Suprapubic skin (tissue), 4 donors: ENCODE measurements around the gene CCDC40. TPM values are rescaled to one million over a fixed set of nuclear protein-coding genes. Genes with fewer than 3 reads are reported as not detected.

ENCODE experiments used
- DNase-seq, 2 donors: peaks; one replicate each; pipeline ENCODE4 v3.0.0-alpha.2; 2019; ENCODE audit warnings: low spot score in 2 of 2
- H3K27ac ChIP-seq: fragments of 200-600 bp; sonication (generic); one replicate; pipeline ENCODE4 v1.5.1; 2019
- H3K27me3 ChIP-seq: fragments of 200-600 bp; sonication (generic); one replicate; pipeline ENCODE4 v1.5.1; 2019
- H3K36me3 ChIP-seq: fragments of 200-600 bp; sonication (generic); one replicate; pipeline ENCODE4 v1.5.1; 2019
- H3K4me1 ChIP-seq: fragments of 200-600 bp; sonication (generic); one replicate; pipeline ENCODE4 v1.5.1; 2019
- H3K4me3 ChIP-seq: fragments of 200-600 bp; sonication (generic); one replicate; pipeline ENCODE4 v1.5.1; 2019; ENCODE audit warnings: mild to moderate bottlenecking
- H3K9me3 ChIP-seq: fragments of 200-600 bp; sonication (generic); one replicate; pipeline ENCODE4 v1.5.1; 2019
- EP300 ChIP-seq: sonication (generic); formaldehyde crosslinking; IDR thresholded peaks from one replicate; pipeline ENCODE4 v1.6.1; 2017; ENCODE audit warnings: antibody characterized with exemption
- POLR2A ChIP-seq, 2 donors: fragments of 450-650 bp; IDR thresholded peaks; one replicate each; pipeline ENCODE4 v1.6.1; 2017; ENCODE audit warnings: antibody characterized with exemption in 2 of 2, mild to moderate bottlenecking in 2 of 2, moderate library complexity in 2 of 2
- POLR2AphosphoS5 ChIP-seq, 3 donors: sonication (generic); formaldehyde crosslinking; IDR thresholded peaks; one replicate each; pipeline ENCODE4 v1.6.1; 2017; ENCODE audit warnings: antibody characterized with exemption in 3 of 3
- WGBS: methylation state at CpG from one replicate; pipeline ENCODE4 v1.1.5; 2018; 5-methylcytosine and 5-hydroxymethylcytosine counted together
- total RNA-seq, 4 donors: library from RNA; depleted of rRNA; stranded (reverse); fragments of >200 nt; gene quantifications; one replicate each; pipeline ENCODE4 v1.1.0, GENCODE V29; 2016
- TF ChIP-seq, protein P1 (sequence below), 2 donors: fragments of 200-600 bp in 1 of 2; fragments of 450-650 bp in 1 of 2; sonication (generic) in 1 of 2; IDR thresholded peaks; one replicate each; pipeline ENCODE4 v1.5.1; 2016 to 2019; ENCODE audit warnings: antibody characterized with exemption in 2 of 2, mild to moderate bottlenecking in 1 of 2, moderate library complexity in 1 of 2

CCDC40 gene
- total RNA-seq, 4 donors from 2014 or later, result 1.2 to 4.4 (median 2.9) TPM

DNA sequence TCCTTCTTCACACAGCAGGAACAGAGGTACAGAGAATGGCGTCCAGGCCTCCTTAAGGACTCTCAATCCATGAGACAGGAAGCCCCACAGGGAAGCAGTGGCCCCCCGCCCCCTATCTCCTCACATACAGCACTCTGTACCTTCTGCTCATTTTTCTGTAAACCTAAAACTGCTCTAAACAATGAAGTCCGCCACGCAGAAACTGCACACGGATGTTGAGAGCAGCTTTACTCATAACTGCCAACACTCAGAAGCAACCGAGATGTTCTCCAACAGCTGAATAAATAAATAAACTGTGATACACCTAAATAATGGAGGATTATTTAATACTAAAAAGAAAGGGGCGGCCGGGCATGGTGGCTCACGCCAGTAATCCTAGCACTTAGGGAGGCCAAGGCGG lies 10.6 kb upstream of the CCDC40 start:
- no peaks in the 10 kb centered on the region for H3K27me3 ChIP-seq
- no peaks in the 10 kb centered on the region for H3K9me3 ChIP-seq
- TF ChIP-seq, protein P1, sequence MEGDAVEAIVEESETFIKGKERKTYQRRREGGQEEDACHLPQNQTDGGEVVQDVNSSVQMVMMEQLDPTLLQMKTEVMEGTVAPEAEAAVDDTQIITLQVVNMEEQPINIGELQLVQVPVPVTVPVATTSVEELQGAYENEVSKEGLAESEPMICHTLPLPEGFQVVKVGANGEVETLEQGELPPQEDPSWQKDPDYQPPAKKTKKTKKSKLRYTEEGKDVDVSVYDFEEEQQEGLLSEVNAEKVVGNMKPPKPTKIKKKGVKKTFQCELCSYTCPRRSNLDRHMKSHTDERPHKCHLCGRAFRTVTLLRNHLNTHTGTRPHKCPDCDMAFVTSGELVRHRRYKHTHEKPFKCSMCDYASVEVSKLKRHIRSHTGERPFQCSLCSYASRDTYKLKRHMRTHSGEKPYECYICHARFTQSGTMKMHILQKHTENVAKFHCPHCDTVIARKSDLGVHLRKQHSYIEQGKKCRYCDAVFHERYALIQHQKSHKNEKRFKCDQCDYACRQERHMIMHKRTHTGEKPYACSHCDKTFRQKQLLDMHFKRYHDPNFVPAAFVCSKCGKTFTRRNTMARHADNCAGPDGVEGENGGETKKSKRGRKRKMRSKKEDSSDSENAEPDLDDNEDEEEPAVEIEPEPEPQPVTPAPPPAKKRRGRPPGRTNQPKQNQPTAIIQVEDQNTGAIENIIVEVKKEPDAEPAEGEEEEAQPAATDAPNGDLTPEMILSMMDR (IDR thresholded peaks at IDR 0.05), result no peak
- TF ChIP-seq EP300, result no peak
- no peak for TF ChIP-seq POLR2AphosphoS5 (IDR thresholded peaks at IDR 0.05)
- TF ChIP-seq POLR2A (IDR thresholded peaks at IDR 0.05), result no peak
- peaks cover 72% of the 10 kb centered on the region for H3K4me1 ChIP-seq
- DNase-seq, result no peak
- H3K27ac ChIP-seq, result no peak overlapping the region
- 82% methylated on average over 10 of the region's 10 CpGs for WGBS
- no peak overlapping the region for H3K4me3 ChIP-seq
- no peaks in the 10 kb centered on the region for H3K36me3 ChIP-seq

DNA sequence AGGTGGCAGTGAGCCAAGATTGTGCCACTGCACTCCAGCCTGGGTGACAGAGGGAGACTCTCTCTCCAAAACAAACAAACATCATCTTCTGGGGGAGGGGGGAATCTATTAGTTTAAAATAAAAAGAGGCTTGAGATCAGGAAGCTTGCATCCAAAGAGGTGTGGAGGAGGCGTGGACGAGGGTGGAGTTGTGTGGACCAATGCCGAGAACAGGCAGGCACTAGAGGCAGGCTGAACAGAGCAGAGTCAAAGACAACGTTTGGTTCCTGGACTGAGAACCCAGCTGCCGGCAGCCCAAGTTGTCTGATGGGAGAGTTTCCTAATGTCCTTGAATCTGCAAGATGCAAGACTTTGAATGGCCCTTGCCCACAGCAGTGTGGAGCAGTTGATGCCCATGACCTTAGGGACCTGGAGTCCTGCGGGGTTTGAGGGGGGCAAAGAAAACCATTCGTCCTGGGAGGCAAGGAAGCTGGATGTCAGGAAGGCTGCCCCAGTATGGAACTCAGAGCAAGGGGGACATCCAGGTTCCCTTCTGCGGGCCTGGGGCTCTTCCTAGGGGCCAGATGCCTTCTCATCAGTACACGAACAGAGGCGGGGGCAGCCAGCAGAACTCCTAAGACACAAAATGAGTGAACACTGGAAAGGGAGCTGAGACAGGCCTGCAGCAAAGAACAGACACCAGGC lies 9.9 kb upstream of the CCDC40 start:
- no peak overlapping the region for H3K4me3 ChIP-seq
- 62% methylated on average over 9 of the region's 10 CpGs for WGBS
- no peaks in the 10 kb centered on the region for H3K9me3 ChIP-seq
- no peak for TF ChIP-seq POLR2AphosphoS5 (IDR thresholded peaks at IDR 0.05)
- no peak for TF ChIP-seq POLR2A (IDR thresholded peaks at IDR 0.05)
- H3K4me1 ChIP-seq, result peaks cover 79% of the 10 kb centered on the region
- H3K36me3 ChIP-seq, result no peaks in the 10 kb centered on the region
- DNase-seq, result no peak
- peak overlapping the region; percentile 22 for H3K27ac ChIP-seq
- no peaks in the 10 kb centered on the region for H3K27me3 ChIP-seq

DNA sequence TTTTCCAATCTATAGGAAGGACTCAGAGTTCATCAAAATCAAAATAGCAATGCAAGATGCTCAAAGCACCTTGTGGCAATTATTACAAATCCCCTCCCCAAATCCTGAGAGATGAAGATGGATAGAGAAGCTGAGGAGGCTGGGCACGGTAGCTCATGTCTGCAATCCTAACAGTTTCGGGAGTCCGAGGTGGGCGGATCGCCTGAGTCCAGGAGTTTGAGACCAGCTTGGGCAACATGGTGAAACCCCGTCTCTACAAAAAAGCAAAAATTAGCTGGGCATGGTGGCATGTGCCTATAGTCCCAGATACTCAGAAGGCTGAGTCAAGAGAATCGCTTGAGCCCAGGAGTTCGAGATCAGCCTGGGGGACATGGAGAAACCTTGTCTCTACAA lies 9.4 kb upstream of the CCDC40 start:
- no peaks in the 10 kb centered on the region for H3K27me3 ChIP-seq
- H3K27ac ChIP-seq, result peak overlapping the region; percentile 22
- 92% methylated on average over 8 of the region's 8 CpGs for WGBS
- no peaks in the 10 kb centered on the region for H3K36me3 ChIP-seq
- no peak for DNase-seq
- H3K9me3 ChIP-seq, result no peaks in the 10 kb centered on the region
- TF ChIP-seq EP300 (no peak), POLR2A (IDR thresholded peaks at IDR 0.05) (no peak), POLR2AphosphoS5 (IDR thresholded peaks at IDR 0.05) (no peak)
- TF ChIP-seq, protein P1 (IDR thresholded peaks at IDR 0.05), result no peak
- H3K4me1 ChIP-seq, result peaks cover 84% of the 10 kb centered on the region
- H3K4me3 ChIP-seq, result no peak overlapping the region

DNA sequence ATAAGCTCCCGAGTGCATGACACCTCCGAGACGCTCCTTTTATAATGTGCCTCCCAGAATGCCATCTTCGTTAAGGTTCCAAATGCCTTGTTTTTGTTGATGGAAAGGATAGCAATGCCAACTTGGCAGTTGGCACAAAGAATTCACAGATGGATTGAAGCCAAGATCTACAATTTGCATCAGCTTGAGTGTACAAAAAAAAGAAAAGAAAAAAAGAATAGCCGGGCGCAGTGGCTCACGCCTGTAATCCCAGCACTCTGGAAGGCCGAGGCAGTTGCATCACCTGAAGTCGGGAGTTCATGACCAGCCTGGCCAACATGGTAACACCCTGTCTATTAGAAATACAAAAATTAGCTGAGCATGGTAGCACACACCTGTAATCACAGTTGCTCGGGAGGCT lies 8.4 kb upstream of the CCDC40 start:
- peaks cover 89% of the 10 kb centered on the region for H3K4me1 ChIP-seq
- no peaks in the 10 kb centered on the region for H3K9me3 ChIP-seq
- peak overlapping the region; percentile 89 for H3K27ac ChIP-seq
- WGBS, result 39% methylated on average over 10 of the region's 10 CpGs
- H3K4me3 ChIP-seq, result peak overlapping the region; percentile 5
- TF ChIP-seq EP300, result no peak
- TF ChIP-seq, protein P1 (IDR thresholded peaks at IDR 0.05), result no peak
- no peak for TF ChIP-seq POLR2A (IDR thresholded peaks at IDR 0.05)
- TF ChIP-seq POLR2AphosphoS5 (IDR thresholded peaks at IDR 0.05), result no peak
- no peaks in the 10 kb centered on the region for H3K36me3 ChIP-seq
- no peaks in the 10 kb centered on the region for H3K27me3 ChIP-seq
- DNase-seq, result no peak

DNA sequence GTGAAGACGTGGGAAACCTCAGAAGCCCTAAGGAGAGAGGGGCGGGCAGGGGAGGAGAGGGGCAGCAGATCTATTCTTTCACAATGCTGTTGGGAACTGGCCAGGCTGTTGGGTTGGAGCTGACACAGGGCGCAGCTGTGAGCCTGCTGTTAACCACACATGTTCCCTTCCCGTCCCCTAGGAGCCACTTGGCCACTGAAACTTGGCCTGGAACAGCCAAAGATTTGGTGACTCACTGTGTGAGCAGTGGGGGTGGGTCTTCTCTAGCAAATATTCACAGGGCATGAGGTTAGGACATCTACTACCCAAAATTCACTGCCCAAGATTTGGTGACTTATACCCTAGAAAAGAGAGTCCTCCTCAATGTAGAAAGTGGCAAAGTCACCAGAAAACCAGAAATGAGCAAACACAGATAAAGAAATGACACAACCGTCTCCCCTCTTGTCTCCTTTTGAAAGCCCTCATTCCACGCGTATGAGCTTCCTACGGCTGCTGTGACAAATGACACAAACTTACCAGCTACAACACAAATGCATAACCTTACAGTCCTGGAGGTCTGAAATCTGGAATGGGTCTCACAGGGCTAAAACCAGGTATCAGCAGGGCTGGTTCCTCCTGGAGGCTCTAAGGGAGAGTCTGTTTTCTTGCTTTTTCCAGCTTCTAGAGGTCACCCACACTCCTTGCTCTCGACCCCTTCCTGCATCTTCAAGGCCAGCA lies 7.0 kb upstream of the CCDC40 start:
- 50% methylated on average over 9 of the region's 9 CpGs for WGBS
- Histone ChIP-seq H3K36me3 (no peaks in the 10 kb centered on the region), H3K9me3 (no peaks in the 10 kb centered on the region), H3K4me1 (peaks cover 87% of the 10 kb centered on the region), H3K27me3 (no peaks in the 10 kb centered on the region), H3K27ac (peak overlapping the region; percentile 89), H3K4me3 (no peak overlapping the region)
- peak; percentile 95 to 96 for DNase-seq
- TF ChIP-seq POLR2AphosphoS5 (IDR thresholded peaks at IDR 0.05) (peak in 2 of 3 donors; percentile 55 to 90), EP300 (no peak)

DNA sequence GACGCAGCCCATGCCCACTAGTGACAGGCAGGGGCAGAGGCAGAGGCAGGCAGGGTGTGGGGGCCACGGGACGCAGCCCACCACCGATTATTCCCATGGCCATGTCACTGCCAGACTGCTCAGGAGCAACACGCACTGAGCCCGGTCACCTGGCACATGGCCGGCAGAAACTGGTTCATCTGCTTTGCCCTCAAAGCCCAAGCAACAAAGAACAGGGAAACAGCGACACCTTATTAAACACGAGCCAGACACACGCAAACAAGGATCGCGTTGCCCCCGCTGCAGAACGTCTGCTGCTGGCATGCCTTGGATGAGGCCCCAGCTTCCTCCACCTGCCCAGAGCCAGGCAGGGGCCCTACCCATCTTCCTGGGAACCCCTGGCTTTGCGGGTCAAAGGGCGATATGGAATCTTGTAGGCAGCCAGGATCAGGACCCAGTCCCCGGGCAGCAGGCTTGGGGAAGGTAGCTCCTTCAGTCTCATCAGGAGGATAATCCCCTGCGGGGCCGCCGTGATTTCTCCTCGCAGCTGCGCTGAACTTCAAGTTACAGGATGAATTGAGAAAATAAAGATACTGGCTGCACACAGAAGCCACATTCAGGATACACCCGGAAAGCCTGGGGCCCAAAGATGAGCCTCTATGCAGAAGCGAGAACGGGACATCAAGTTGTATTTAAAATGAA lies 5.6 kb upstream of the CCDC40 start:
- TF ChIP-seq, protein P1 (IDR thresholded peaks at IDR 0.05), result no peak
- TF ChIP-seq POLR2A (IDR thresholded peaks at IDR 0.05) (no peak), EP300 (no peak), POLR2AphosphoS5 (IDR thresholded peaks at IDR 0.05) (no peak)
- H3K27ac ChIP-seq, result peak overlapping the region; percentile 89
- peaks cover 82% of the 10 kb centered on the region for H3K4me1 ChIP-seq
- H3K9me3 ChIP-seq, result no peaks in the 10 kb centered on the region
- H3K27me3 ChIP-seq, result no peaks in the 10 kb centered on the region
- H3K4me3 ChIP-seq, result no peak overlapping the region
- 66% methylated on average over 18 of the region's 25 CpGs for WGBS
- no peaks in the 10 kb centered on the region for H3K36me3 ChIP-seq
- no peak for DNase-seq
